Measurements from ENCODE around the gene AFAP1L2.

Gene AFAP1L2

DNA sequence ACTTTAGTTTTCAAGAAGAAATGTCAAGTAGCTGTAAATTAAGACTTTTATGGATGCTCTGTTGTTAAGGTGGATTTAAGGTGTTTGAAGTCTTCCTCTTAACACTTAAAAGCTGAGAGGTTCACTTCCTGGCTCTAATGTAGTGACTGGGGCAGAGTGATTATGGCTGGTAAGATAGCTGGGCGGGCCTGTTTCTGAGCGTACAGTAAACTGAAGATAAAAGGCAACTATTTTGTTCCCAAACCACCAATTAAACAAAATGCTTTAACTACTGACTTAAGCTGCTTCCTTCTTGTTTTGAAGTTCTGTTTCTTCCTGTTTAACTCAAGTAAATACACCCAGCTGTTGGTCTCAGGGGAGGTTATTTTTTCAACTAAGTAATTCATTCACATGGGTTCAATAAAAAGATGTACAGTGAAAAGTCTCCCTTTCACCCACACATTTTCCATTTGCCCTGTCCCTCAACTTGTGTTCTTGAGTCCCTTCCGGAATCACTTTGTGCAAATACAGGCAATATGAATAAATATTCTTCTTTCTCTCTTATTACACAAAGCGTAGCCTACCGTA is 145.9 kb downstream of the AFAP1L2 start:
- no peaks in the 10 kb centered on the region for H3K4me1 Mint-ChIP-seq
- no peaks in the 10 kb centered on the region for H3K9me3 Mint-ChIP-seq
- DNase-seq (ENCODE audit: low spot score in 2 of 2): no peak
- no peak overlapping the region for H3K4me3 Mint-ChIP-seq
- no peak for ATAC-seq (replicated peaks; ENCODE audit: extremely low read depth, poor library complexity, severe bottlenecking)
- peaks cover 17% of the 10 kb centered on the region for H3K27me3 Mint-ChIP-seq
- no peaks in the 10 kb centered on the region for H3K36me3 Mint-ChIP-seq (ENCODE audit: insufficient read depth)
- H3K27ac Mint-ChIP-seq (ENCODE audit: low read depth): no peak overlapping the region

DNA sequence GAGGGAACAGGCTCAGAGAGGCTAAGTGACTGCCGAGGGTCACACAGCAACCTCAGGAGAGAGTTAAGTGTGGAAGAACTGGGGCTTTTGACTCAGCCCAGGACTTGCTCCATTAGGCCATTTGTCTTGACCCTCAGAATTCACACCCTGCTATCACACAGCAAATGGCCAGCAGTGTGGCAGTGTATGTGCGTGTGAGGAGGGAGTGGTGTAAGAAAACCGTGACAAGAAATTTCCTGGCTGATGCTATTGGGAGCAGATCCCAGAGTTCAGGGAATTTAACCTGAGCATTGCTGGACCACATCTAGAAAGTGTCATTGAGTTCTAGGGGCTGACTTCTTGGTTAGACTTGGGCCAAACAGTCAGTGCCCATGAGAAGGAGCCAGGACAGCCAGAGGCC is 146.8 kb downstream of the AFAP1L2 start:
- Mint-ChIP-seq H3K36me3 (ENCODE audit: insufficient read depth) (no peaks in the 10 kb centered on the region), H3K4me1 (no peaks in the 10 kb centered on the region), H3K27ac (ENCODE audit: low read depth) (no peak overlapping the region), H3K9me3 (no peaks in the 10 kb centered on the region), H3K27me3 (peaks cover 21% of the 10 kb centered on the region), H3K4me3 (no peak overlapping the region)
- ATAC-seq (replicated peaks; ENCODE audit: extremely low read depth, poor library complexity, severe bottlenecking) (no peak), DNase-seq (ENCODE audit: low spot score in 2 of 2) (no peak)

DNA sequence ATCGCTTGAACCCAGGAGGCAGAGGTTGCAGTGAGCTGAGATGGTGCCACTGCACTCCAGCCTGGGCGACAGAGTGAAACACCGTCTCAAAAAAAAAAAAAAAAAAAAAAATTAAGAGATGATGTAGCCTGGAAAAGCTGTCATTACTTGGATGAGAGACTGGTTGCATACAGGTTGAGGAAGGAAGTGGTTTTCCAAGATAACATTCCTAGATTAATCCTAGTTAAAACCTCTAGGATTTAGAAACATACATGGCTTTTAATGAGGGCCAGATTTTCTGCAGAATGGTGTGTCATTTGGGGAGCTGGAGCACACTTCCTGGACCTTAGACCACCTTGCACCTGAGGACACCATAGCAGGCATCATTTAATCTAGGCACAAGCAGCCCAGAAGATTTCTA is 147.5 kb downstream of the AFAP1L2 start:
- Mint-ChIP-seq H3K36me3 (ENCODE audit: insufficient read depth) (peaks cover 1% of the 10 kb centered on the region), H3K4me3 (no peak overlapping the region), H3K27me3 (peaks cover 27% of the 10 kb centered on the region), H3K27ac (ENCODE audit: low read depth) (no peak overlapping the region), H3K9me3 (no peaks in the 10 kb centered on the region), H3K4me1 (no peaks in the 10 kb centered on the region)
- no peak for DNase-seq (ENCODE audit: low spot score in 2 of 2)
- ATAC-seq (replicated peaks; ENCODE audit: extremely low read depth, poor library complexity, severe bottlenecking): no peak

DNA sequence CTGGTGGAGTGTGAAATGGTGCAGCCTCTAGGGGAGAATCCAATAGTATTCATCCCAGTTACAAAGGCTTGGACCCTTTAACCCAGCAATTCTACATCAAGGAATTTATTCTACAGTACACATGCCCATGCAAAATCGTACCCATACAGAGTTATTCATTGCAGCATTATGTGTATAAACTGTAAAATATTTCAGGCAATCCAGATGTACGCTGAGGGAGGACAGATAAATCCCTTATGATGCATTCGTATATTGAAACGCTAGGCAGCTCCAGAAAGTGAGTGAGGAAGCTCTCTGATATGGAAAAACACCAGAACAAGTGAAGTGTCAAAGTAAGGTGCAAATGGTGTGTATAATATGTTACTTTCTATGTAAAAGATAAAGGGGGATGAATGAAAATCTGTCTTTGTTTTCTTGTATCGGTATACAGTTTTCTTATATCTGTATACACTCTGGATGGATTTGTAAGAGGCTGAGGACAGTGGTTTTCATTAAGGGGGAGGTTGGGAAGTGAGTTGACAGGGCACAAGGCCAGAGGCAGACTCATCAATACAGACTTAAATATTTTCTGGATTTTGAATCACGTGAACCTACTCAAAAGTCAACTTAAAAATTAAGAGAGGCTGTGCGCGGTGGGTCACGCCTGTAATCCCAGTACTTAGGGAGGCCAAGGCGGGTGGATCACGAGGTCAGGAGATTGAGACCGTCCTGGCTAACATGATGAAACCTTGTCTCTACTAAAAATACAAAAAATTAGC is 148.1 kb downstream of the AFAP1L2 start:
- no peaks in the 10 kb centered on the region for H3K9me3 Mint-ChIP-seq
- no peak overlapping the region for H3K4me3 Mint-ChIP-seq
- no peak for DNase-seq (ENCODE audit: low spot score in 2 of 2)
- H3K36me3 Mint-ChIP-seq (ENCODE audit: insufficient read depth): peaks cover 1% of the 10 kb centered on the region
- no peaks in the 10 kb centered on the region for H3K4me1 Mint-ChIP-seq
- no peak for ATAC-seq (replicated peaks; ENCODE audit: extremely low read depth, poor library complexity, severe bottlenecking)
- H3K27ac Mint-ChIP-seq (ENCODE audit: low read depth): no peak overlapping the region
- H3K27me3 Mint-ChIP-seq: peaks cover 29% of the 10 kb centered on the region

DNA sequence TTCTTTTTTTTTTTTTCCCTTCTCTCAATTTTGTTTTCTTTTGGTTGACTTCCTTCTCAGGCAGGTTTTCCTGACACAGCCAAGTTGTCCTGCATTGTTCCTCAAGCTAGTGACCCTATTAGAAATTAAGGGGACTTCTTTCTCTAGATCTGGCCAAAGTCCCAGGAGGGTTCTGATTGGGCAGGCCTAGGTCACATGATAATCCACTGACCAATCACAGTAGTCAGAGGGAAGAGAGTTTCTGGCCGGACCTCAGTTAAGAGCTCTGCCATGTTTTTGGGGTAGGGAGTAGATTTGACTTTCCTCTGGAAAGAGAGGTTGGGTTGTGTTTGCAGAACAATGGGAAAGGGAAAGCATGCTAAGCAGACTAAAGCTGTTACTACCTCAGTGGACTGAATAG is 149.1 kb downstream of the AFAP1L2 start:
- Mint-ChIP-seq H3K4me3 (no peak overlapping the region), H3K36me3 (ENCODE audit: insufficient read depth) (peaks cover 1% of the 10 kb centered on the region), H3K4me1 (no peaks in the 10 kb centered on the region), H3K27ac (ENCODE audit: low read depth) (no peak overlapping the region), H3K9me3 (no peaks in the 10 kb centered on the region), H3K27me3 (peaks cover 31% of the 10 kb centered on the region)
- ATAC-seq (replicated peaks; ENCODE audit: extremely low read depth, poor library complexity, severe bottlenecking) (no peak), DNase-seq (ENCODE audit: low spot score in 2 of 2) (no peak)

DNA sequence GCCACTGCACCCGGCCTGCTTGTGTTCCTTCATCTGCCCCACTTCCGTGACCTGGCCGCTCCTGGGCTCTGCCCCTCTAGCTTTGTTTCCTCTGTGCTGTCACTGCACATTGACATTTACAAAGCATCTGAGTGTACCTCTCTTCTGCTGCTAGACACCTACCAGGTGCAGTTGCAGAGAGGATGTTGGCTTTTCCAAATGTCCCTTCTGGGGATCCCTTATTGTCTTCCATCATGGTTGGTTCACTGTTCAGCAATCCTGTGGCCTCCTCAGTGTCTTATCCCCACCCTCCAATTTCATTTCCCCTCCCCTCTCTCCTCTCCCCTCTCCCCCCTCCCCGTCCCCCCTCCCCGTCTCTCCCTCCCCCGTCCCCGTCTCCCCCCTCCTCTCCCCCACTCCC is 151.4 kb downstream of the AFAP1L2 start:
- Mint-ChIP-seq H3K36me3 (ENCODE audit: insufficient read depth) (peaks cover 4% of the 10 kb centered on the region), H3K4me1 (no peaks in the 10 kb centered on the region), H3K27ac (ENCODE audit: low read depth) (no peak overlapping the region), H3K27me3 (peaks cover 47% of the 10 kb centered on the region), H3K9me3 (no peaks in the 10 kb centered on the region), H3K4me3 (no peak overlapping the region)
- DNase-seq (ENCODE audit: low spot score in 2 of 2) (no peak), ATAC-seq (replicated peaks; ENCODE audit: extremely low read depth, poor library complexity, severe bottlenecking) (no peak)

DNA sequence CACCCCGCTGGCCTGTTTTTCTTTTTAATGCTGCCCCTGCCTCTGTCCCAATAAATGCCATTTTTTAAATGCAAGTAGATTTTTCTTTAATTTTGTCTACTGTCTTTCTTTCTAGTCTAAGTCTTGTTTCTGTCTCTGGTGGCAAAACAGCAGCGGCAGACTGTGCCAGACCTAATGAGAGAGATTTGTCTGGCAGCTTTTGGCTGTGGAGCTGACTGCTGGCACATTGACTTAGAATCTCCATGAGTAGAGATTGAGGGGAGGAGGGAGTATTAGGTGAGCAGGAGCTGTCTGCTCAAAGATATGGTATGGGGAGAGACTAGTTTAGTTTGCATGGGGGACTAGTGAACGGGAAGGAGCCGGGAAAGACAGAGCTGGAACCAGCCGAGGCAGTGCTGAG is 152.2 kb downstream of the AFAP1L2 start:
- Mint-ChIP-seq H3K9me3 (no peaks in the 10 kb centered on the region), H3K36me3 (ENCODE audit: insufficient read depth) (peaks cover 4% of the 10 kb centered on the region), H3K4me1 (no peaks in the 10 kb centered on the region), H3K27ac (ENCODE audit: low read depth) (no peak overlapping the region), H3K4me3 (no peak overlapping the region), H3K27me3 (peaks cover 48% of the 10 kb centered on the region)
- ATAC-seq (replicated peaks; ENCODE audit: extremely low read depth, poor library complexity, severe bottlenecking) (no peak), DNase-seq (ENCODE audit: low spot score in 2 of 2) (no peak)

DNA sequence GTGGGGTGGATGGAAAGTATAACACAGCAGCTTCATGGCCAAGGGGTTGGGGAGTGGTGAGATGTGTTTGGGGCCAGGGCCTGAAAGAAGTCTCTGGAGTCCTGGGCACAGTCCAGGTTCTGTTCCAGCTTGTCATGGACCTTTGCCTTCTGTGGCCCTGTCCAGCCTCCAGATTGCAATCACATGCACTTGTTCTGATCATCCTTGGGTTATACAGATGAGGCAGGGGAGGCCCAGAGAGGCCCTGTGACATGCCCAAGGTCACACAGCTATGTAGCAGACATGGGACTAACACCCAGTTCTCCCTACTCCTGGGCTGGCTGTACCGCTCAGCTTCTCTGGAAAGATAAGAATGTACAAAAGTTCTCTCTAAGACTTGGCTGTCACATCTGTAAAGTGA is 153.6 kb downstream of the AFAP1L2 start:
- DNase-seq (ENCODE audit: low spot score in 2 of 2) (no peak), ATAC-seq (replicated peaks; ENCODE audit: extremely low read depth, poor library complexity, severe bottlenecking) (no peak)
- Mint-ChIP-seq H3K27me3 (peaks cover 53% of the 10 kb centered on the region), H3K36me3 (ENCODE audit: insufficient read depth) (peaks cover 4% of the 10 kb centered on the region), H3K9me3 (no peaks in the 10 kb centered on the region), H3K4me3 (no peak overlapping the region), H3K4me1 (no peaks in the 10 kb centered on the region), H3K27ac (ENCODE audit: low read depth) (no peak overlapping the region)

DNA sequence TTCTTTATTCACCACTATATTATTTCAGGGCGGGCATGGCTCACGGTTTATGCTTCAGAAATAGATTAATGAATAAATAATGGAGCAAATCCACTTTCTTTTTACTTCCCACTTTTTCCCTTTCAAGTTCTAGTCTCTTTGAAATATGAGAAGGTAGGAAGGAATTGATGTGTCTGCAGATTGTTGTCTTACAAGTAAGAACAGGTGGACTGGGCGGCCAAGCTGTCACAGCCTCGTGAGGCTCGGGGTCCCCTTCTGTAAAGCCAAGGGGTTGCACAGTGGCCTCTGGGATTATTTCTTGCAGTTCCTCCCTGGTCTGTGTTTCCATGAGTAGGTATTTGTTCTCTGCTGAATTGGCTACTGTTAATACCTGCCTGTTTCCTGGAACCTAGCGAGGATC is 154.1 kb downstream of the AFAP1L2 start:
- no peaks in the 10 kb centered on the region for H3K4me1 Mint-ChIP-seq

DNA sequence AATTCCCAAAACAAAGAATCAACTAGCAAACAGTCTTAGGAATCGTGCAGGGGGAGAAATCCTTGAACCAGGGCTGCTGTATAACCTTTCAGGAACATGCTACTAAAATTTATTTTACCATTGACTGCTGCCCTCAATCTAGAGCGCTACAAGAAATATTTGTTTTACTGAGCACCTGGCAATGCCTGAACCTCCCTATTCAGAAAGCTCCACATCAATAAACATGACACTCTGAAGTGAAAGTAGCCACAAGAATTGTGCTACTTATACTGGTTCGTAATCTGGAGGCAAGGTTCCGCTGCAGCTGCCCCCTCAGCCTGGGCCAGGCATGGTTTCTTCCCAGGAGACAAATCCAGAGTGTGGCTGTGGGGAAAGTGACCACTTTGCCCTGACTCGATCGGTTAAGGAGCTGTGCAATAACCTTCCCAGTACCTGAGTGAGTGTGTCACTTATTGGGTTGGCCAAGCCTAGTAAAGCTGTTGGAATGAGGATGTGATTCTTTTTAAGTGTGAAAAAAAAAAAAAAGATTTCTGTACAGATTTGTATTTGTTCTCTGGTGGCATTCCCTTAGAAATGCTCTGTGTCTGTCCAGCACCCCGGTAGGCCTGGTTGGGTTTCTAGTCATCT is 157.5 kb downstream of the AFAP1L2 start:
- Mint-ChIP-seq H3K36me3 (ENCODE audit: insufficient read depth) (peaks cover 3% of the 10 kb centered on the region), H3K27ac (ENCODE audit: low read depth) (no peak overlapping the region), H3K9me3 (no peaks in the 10 kb centered on the region), H3K4me1 (no peaks in the 10 kb centered on the region), H3K4me3 (no peak overlapping the region), H3K27me3 (peaks cover 65% of the 10 kb centered on the region)
- DNase-seq (ENCODE audit: low spot score in 2 of 2) (no peak), ATAC-seq (replicated peaks; ENCODE audit: extremely low read depth, poor library complexity, severe bottlenecking) (no peak)

More for the DNA sequence above, 154.1 kb downstream of the AFAP1L2 start:
- Mint-ChIP-seq H3K9me3 (no peaks in the 10 kb centered on the region), H3K27ac (ENCODE audit: low read depth) (no peak overlapping the region), H3K4me3 (no peak overlapping the region), H3K36me3 (ENCODE audit: insufficient read depth) (peaks cover 4% of the 10 kb centered on the region), H3K27me3 (peaks cover 55% of the 10 kb centered on the region)
- no peak for ATAC-seq (replicated peaks; ENCODE audit: extremely low read depth, poor library complexity, severe bottlenecking)
- DNase-seq (ENCODE audit: low spot score in 2 of 2): no peak

DNA sequence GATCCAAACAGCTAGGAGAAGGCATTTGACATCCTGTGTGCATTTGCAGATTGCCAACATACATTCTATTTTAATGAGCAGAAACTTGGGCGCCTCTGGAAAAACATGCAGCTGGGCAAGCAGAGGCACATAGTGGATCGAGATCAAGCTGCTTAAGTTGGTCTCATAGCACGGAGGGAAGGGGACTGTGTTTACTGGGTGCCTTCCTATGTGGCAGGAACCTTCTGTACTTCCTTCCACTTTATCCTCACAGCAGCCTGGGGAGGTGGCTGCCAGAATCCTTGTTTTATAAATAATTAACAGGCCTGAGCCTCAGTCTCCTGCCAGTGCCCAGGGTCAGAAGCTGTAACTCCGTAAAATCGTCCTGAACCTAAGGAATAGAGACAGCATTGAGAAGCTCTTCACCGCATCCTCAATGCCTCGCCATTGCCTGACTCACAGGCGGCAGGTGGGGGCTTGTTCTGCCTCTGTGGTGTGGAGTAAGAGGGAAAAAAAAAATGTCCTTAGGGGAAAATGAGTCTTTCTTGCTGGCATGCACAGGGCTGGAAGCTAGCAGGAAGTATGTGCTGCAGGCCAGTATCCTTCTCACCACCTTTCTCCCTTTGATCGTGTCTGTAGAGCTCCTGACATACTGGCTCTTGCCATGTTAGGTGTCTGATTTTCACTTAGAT is 159.0 kb downstream of the AFAP1L2 start:
- DNase-seq (ENCODE audit: low spot score in 2 of 2): no peak
- no peak for ATAC-seq (replicated peaks; ENCODE audit: extremely low read depth, poor library complexity, severe bottlenecking)
- H3K27me3 Mint-ChIP-seq: peaks cover 77% of the 10 kb centered on the region
- H3K36me3 Mint-ChIP-seq (ENCODE audit: insufficient read depth): peaks cover 3% of the 10 kb centered on the region
- no peak overlapping the region for H3K4me3 Mint-ChIP-seq
- no peaks in the 10 kb centered on the region for H3K4me1 Mint-ChIP-seq
- H3K9me3 Mint-ChIP-seq: no peaks in the 10 kb centered on the region
- no peak overlapping the region for H3K27ac Mint-ChIP-seq (ENCODE audit: low read depth)

All from central memory CD8-positive, alpha-beta T cell (primary cell).